NCI-H526 treated with DMSO at 0.1 percent for 48 hours (cell line): ENCODE data around the gene DCAF6.
A peak's percentile ranks its signal among the peaks of the same experiment; 100 is the strongest.

ENCODE experiments used
- DNase-seq: peaks from one replicate; lab custom pipeline; 2025; lab: John Stamatoyannopoulos, UW

The DCAF6 gene

DNA sequence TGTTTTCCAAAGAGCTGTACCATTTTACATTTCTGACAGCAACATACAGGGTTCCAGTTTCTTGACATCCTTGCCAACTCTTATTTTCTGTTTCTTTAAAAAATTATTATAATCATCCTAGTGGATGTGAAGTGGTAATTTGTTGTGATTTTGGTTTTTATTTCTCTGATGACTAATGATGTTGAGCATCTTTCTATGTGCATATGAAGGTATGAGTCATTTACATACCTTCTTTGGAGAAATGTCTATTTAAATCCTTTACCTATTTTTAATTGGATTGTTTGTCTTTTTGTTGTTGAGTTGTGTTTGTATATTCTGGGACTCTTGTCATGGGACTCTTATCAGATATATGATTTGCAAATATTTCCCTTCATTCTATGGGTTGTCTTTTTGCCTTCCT lies 21.2 kb downstream of the DCAF6 start:
- DNase-seq = no peak

GRCh38 chr1:167964646-167965045 lies 28.2 kb downstream of the DCAF6 start:
- DNase-seq = no peak

- no peak for DNase-seq
These were observed 29.6 kb downstream of the DCAF6 start for GRCh38 chr1:167966050-167966449.

DNA sequence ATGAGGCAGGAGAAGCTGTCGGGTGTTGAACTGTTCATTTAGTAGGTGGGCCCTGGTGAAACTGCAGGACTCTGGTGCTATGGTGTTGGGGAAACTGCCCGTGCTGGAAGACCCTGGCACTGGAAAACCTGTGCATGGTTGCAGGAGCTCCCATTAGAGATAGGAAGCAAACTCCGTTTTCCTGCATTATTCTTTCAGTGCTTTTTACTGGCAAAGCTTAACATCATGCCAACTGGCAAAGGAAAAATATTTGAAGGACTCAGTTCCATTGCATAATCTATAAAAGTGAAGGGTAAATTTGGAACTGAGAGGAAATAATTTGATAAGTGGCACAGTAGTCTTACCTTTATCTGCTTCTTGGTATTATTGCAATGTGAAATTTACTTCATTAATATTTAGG lies 32.1 kb downstream of the DCAF6 start:
- DNase-seq = no peak

DNA sequence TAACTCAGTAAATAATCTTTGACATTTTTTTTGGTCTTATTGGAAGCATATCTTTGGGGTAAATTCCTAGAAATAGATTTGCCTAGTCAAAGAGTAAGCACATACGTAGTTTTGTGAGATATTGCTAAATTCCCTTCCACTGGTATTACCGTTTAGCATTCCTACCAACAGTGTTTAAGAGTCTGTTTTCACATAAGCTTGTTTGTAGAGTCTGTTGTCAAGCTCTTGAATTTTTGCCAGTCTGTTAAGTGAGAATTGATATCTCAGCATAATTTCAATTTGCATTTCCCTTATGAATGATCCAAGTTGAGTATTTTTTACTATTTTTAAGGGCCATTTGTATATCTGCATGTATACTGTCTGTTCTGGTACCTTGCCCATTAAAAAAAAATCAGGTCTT lies 37.3 kb downstream of the DCAF6 start:
- DNase-seq = no peak

GRCh38 chr1:167974698-167975097 lies 38.2 kb downstream of the DCAF6 start:
- DNase-seq = no peak

DNA sequence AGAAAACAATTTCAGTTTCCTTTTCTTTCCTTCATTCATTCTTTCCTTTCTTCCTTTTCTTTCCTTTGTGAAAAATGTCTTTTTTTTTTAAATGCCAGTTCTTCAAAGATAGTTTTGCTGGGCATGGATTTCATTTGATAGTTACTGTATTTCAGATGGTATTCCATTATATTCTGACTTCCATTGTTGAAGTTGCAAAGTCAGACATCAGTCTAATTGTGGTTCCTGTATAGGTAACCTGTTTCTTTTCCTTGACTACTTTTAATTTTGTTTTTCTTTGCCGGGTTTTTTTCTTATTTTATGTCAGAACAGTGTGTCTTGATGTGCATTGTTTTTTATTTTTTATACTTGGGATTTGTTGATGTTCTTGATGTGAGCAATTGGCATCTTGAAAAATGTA lies 40.8 kb downstream of the DCAF6 start:
- DNase-seq = no peak

DNA sequence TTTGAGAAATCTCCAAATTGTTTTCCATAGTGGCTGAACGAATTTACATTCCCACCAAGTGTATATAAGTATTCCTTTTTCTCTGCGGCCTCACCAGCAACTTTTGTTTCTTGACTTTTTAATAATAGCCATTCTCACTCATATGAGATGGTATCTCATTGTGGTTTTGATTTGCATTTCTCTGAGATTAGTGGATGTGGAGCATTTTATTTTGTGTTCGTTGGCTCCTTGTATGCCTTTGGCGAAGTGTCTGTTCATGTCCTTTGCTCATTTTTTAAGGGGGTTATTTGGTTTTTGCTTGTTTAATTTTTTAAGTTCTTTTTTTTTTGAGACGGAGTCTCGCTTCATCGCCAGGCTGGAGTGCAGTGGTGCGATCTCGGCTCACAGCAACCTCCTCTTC lies 45.5 kb downstream of the DCAF6 start:
- DNase-seq = peak; percentile 37

DNA sequence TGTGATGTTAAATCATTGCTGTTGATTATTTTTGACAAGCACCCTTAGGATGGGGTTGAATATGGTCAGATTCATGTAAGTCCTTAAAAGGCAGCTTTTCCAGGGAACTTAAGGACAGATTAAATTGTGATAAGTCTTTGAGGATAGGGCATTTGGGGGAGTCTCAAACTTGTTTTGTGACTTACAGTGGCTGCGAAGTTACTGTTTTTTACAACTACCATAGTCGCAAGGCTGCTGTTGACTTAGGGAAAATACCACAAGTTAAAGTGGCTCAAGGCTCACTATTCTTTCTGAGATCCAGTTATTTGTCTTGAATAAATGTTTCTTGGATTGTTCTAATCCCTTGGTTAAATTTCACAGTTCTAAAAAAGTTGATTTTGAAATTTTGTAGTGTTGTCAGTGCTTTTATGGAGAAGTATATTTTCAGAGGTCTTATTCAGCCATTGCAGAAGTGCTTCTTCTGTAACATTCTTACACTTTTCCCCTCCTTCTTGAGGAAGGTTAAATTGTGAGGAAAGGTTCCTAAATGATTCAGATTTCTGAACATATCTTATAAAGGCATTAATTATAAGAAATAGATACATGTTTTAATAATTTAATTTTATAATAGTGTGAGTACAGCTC lies 47.4 kb downstream of the DCAF6 start:
- peak; percentile 24 for DNase-seq

- no peak for DNase-seq
These were observed 48.5 kb downstream of the DCAF6 start for GRCh38 chr1:167984886-167985489.

- no peak for DNase-seq
These were observed 50.7 kb downstream of the DCAF6 start for GRCh38 chr1:167987174-167987573.

GRCh38 chr1:167991546-167991945 lies 55.1 kb downstream of the DCAF6 start:
- DNase-seq = no peak

DNA sequence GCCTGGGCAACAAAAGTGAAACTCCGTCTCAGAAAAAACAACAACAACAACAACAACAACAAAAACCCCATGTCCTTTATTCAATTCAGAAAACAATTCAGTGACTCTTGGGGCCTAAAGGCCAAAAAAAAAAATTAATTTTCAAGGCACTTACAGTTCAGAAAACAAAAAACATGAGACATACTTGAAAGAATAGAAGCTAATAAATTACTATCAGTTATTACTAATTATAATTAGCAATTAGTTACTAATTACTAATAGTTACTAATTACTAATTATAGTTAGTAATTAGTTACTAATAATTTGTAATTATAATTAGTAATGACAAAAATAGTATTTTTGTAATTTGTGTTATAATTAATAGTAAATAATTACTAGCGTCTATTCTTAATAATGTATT lies 57.2 kb downstream of the DCAF6 start:
- no peak for DNase-seq

DNA sequence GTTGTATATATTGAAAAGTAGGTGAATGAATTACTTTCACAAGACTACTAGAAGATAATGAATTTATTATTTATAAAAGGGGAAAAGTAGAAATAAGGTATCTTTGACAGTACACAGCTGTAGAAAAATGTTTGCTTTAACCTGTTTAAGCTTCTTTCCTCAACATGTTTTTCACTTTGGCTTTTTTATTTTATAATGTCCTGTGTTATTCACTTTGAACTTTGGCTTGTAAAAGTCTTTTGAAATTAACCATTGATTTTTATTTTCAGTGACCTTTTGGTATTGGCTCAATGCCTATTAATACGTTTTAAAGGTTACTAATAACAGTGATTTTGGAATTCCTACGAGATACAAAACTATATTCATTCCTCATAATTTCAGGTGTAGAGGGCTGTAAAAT lies 58.1 kb downstream of the DCAF6 start:
- DNase-seq = no peak

DNA sequence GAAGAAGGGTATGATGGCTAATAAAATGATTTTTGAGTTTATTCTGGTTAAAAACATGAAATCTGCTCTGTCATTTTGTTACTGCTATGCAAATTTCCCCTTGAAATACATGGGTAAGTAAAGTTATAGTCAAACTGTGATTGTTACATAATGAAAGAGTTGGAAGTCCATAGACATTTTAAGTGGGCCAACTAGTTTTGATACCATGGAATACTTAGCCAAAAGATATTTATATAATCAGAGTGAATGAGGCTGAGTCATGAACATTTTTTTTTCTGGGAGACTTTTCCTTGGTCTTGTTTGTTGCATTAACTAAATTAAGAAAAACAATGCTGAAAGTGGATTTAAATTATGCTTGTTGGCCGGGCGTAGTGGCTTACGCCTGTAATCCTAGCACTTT lies 58.6 kb downstream of the DCAF6 start:
- no peak for DNase-seq

DNA sequence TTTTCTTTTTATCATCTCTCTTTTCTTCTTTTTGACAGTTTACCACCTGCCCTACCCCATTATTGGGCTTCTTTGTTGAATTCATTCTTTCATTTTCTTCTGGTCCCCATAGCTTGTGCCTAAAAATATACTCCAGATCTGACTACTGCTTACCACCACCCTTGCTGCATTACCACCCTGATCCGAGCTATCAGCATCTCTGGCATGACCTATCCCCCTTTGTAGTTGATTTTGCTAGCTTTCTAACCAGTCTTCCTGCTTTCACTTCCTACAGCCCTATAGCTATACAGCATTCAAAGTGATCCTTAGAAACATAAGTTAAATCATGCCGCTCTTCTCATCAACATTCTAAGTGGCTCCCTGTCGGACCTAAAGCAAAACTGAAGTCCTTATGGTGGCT lies 59.8 kb downstream of the DCAF6 start:
- DNase-seq = no peak

GRCh38 chr1:167997037-167997575 lies 60.6 kb downstream of the DCAF6 start:
- DNase-seq = no peak

- DNase-seq = no peak
These were observed 63.4 kb downstream of the DCAF6 start for GRCh38 chr1:167999877-168000276.

- no peak for DNase-seq
These were observed 64.2 kb downstream of the DCAF6 start for GRCh38 chr1:168000656-168001055.

GRCh38 chr1:168001213-168001612 lies 64.7 kb downstream of the DCAF6 start:
- no peak for DNase-seq

DNA sequence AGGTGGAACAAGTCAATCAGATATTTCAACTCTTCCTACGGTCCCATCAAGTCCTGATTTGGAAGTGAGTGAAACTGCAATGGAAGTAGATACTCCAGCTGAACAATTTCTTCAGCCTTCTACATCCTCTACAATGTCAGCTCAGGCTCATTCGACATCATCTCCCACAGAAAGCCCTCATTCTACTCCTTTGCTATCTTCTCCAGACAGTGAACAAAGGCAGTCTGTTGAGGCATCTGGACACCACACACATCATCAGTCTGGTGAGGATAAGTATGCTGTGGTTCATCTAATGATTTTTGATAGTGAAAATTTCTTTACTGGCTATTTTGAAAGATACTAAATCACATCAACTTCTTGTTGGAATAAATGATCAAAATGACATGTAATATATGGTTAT lies 68.0 kb downstream of the DCAF6 start:
- no peak for DNase-seq

DNA sequence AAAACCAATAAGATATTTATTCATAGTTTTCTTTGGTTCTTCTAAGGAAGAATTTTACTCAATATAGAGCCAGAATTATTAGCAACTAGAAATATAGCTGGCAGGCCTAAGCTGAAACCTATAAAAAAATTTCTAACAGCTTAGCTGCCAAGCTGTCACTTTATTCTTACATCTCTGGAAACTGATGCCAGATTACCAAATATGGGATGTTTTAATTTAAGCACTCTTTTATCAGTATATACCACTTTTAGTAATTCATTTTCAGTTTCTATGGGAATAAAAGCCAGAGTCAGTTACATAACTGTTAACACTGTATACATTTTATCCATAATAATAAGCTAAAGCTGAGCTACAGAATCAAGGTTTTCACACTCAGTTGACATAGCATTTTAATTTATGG lies 69.0 kb downstream of the DCAF6 start:
- DNase-seq = no peak

DNA sequence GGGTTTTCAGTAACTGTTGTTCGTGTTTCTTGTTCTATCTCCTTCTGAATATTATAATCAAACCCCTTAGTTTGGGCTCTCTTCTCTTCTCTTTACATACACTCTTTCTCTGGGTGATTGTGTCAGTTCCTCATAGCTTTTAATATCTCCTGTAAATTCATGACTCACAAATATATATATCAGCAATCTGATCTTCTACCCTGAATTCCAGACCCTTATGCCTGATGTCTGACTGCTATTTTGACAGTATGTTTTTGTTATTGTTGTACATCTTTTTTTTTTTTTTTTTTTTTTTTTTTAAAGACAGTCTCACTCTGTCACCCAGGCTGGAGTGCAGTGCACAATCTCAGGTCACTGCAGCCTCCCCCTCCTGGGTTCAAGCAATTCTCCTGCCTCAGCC lies 71.2 kb downstream of the DCAF6 start:
- no peak for DNase-seq

- DNase-seq = no peak
These were observed 72.1 kb downstream of the DCAF6 start for GRCh38 chr1:168008595-168008994.
